Endothelial cell of umbilical vein (primary cell): ENCODE results near the gene KLK5. TPM values are rescaled to one million over a fixed set of nuclear protein-coding genes. Genes with fewer than 3 reads are reported as not detected.

Experiments used
- BruUV-seq: library from RNA; stranded (reverse); fragments of 400-500 nt; replicated peaks from 2 replicates; lab custom pipeline; 2021; lab: Mats Ljungman, UMichigan
- CTCF ChIA-PET: fragments of 300-600, 350-600 bp; sonication (Branson Sonifier 250); formaldehyde crosslinking; loops from one replicate; lab custom pipeline; 2021; ENCODE audit warnings: antibody characterized with exemption, inconsistent platforms; lab: Charles Lee
- POLR2A ChIA-PET: fragments of 300-600, 350-600 bp; sonication (Branson Sonifier 250); formaldehyde crosslinking; loops from one replicate; lab custom pipeline; 2021; ENCODE audit warnings: antibody characterized with exemption, inconsistent platforms; lab: Charles Lee
- DNase-seq: peaks from one replicate; pipeline ENCODE4 v3.0.0-alpha.2; 2011; ENCODE audit warnings: low read depth, low spot score
- FAIRE-seq: peaks from 2 replicates; lab custom pipeline; 2011; peaks lifted over from hg19 to GRCh38; lab: Jason Lieb, UNC
- H2AFZ ChIP-seq: 2 replicates; pipeline ENCODE4 v1.6.0; 2012; ENCODE audit warnings: low read depth, low read length, control low read depth, inconsistent platforms
- H3K27ac ChIP-seq: 2 replicates; pipeline ENCODE4 v1.5.1; 2011; ENCODE audit warnings: low read depth, mild to moderate bottlenecking, control low read depth, low read length, moderate library complexity; ENCODE audit not compliant: insufficient read depth
- H3K27me3 ChIP-seq, 2 experiments: 2 replicates each; pipeline versions ENCODE4 v1.6.0 to v1.6.1; 2011; ENCODE audit warnings: low read length in 2 of 2, mixed read lengths in 1 of 2; ENCODE audit not compliant: control insufficient read depth in 2 of 2, insufficient read depth in 2 of 2
- H3K36me3 ChIP-seq, 2 experiments: 2 replicates in 1 of 2; 3 replicates in 1 of 2; pipeline ENCODE4 v1.5.1; 2011; ENCODE audit warnings: low read length in 2 of 2, mild to moderate bottlenecking in 1 of 2, moderate library complexity in 1 of 2; ENCODE audit not compliant: control insufficient read depth in 2 of 2, insufficient read depth in 2 of 2; ENCODE audit errors: extremely low read depth in 1 of 2
- H3K4me1 ChIP-seq: 3 replicates; pipeline ENCODE4 v1.5.1; 2011; ENCODE audit warnings: mild to moderate bottlenecking, low read length; ENCODE audit not compliant: control insufficient read depth, insufficient read depth; ENCODE audit errors: extremely low read depth
- H3K4me2 ChIP-seq: 2 replicates; pipeline ENCODE4 v1.6.1; 2011; ENCODE audit warnings: low read length, control low read depth, mixed read lengths; ENCODE audit not compliant: insufficient read depth
- H3K4me3 ChIP-seq, 3 experiments: fragments of 200-600 bp in 1 of 3; sonication (generic), shearing (Covaris generic) in 1 of 3; replicated peaks in 1 of 3; 2 replicates each; pipeline ENCODE4 v1.5.1; 2011 to 2016; ENCODE audit warnings: control low read depth in 3 of 3, low read length in 3 of 3, mild to moderate bottlenecking in 2 of 3, inconsistent platforms in 1 of 3, low read depth in 1 of 3, moderate library complexity in 1 of 3; ENCODE audit not compliant: insufficient read depth in 1 of 3
- H3K79me2 ChIP-seq: 2 replicates; pipeline ENCODE4 v1.6.0; 2012; ENCODE audit warnings: low read length, inconsistent platforms; ENCODE audit not compliant: control insufficient read depth, insufficient read depth
- H3K9ac ChIP-seq: replicated peaks from 2 replicates; pipeline ENCODE3; 2011; ENCODE audit warnings: low read length, control low read depth; ENCODE audit not compliant: insufficient read depth; ENCODE audit errors: extremely low read depth
- H3K9me1 ChIP-seq: replicated peaks from 3 replicates; pipeline ENCODE4 v1.6.0; 2011; ENCODE audit warnings: mild to moderate bottlenecking, low read length; ENCODE audit not compliant: control insufficient read depth, insufficient read depth; ENCODE audit errors: extremely low read depth
- H3K9me3 ChIP-seq: replicated peaks from 2 replicates; pipeline ENCODE4 v1.5.1; 2012; ENCODE audit warnings: low read length, inconsistent platforms; ENCODE audit not compliant: control insufficient read depth, insufficient read depth
- H4K20me1 ChIP-seq: replicated peaks from 2 replicates; pipeline ENCODE3; 2011; ENCODE audit warnings: mild to moderate bottlenecking, low read length; ENCODE audit not compliant: control insufficient read depth, insufficient read depth; ENCODE audit errors: extremely low read depth
- CTCF ChIP-seq, 2 donors: IDR thresholded peaks; 1 replicate in 1 of 2; 2 replicates in 1 of 2; pipeline ENCODE4 v1.5.1; 2011; ENCODE audit warnings: low read length in 2 of 2, mild to moderate bottlenecking in 2 of 2, moderate library complexity in 2 of 2, control low read depth in 1 of 2, inconsistent platforms in 1 of 2, low read depth in 1 of 2; ENCODE audit not compliant: insufficient read depth in 1 of 2; ENCODE audit errors: extremely low read depth in 1 of 2
- EZH2 ChIP-seq: IDR thresholded peaks from 2 replicates; pipeline ENCODE4 v1.6.1; 2012; ENCODE audit warnings: borderline replicate concordance, low read depth, mild to moderate bottlenecking, moderate library complexity, low read length, inconsistent platforms; ENCODE audit not compliant: severe bottlenecking
- FOS ChIP-seq: IDR thresholded peaks from 2 replicates; pipeline ENCODE4 v1.6.1; 2011; ENCODE audit warnings: mild to moderate bottlenecking, low read length, moderate library complexity, borderline replicate concordance; ENCODE audit not compliant: insufficient read depth
- GATA2 ChIP-seq: IDR thresholded peaks from 2 replicates; pipeline ENCODE4 v1.7.0; 2011; ENCODE audit warnings: low read depth, mild to moderate bottlenecking, moderate library complexity, mixed read lengths, low read length; ENCODE audit not compliant: insufficient read length, insufficient read depth
- JUN ChIP-seq: IDR thresholded peaks from 2 replicates; pipeline ENCODE4 v1.6.1; 2011; ENCODE audit warnings: borderline replicate concordance, low read depth; ENCODE audit not compliant: insufficient read length, insufficient read depth
- MAX ChIP-seq: IDR thresholded peaks from 2 replicates; pipeline ENCODE4 v1.6.1; 2011; ENCODE audit not compliant: insufficient read depth, insufficient read length
- MYC ChIP-seq: IDR thresholded peaks from one replicate; pipeline ENCODE4 v1.6.1; 2011; ENCODE audit warnings: mild to moderate bottlenecking, low read depth, low read length
- POLR2A ChIP-seq: IDR thresholded peaks from 2 replicates; pipeline ENCODE4 v1.6.1; 2012; ENCODE audit warnings: low read depth, mild to moderate bottlenecking, control low read depth, low read length
- POLR2AphosphoS5 ChIP-seq: IDR thresholded peaks from 2 replicates; pipeline ENCODE4 v1.6.1; 2012; ENCODE audit warnings: low read depth, mild to moderate bottlenecking, control low read depth, low read length, moderate library complexity; ENCODE audit not compliant: insufficient read depth
- dilution Hi-C: fragments of 300-500 bp; cut with MboI; formaldehyde crosslinking; loops from one replicate; pipeline ENCODE4 v1.15.0; 2019; ENCODE audit warnings: low sequenced_read_pairs; ENCODE audit not compliant: extremely low pct_ligation_motif_present
- intact Hi-C: fragments of 100-400 bp; cut with micrococcal nuclease; formaldehyde crosslinking; loops from one replicate; pipeline ENCODE4 v1.10.0; 2022
- polyA plus RNA-seq, 4 experiments: library from polyadenylated mRNA; depleted of rRNA in 3 of 4; stranded (reverse) in 3 of 4; unstranded in 1 of 4; fragments of >200 nt; gene quantifications; 2 replicates each; pipeline versions ENCODE4 v1.2.1 to v1.2.3, GENCODE V29; 2011 to 2012; ENCODE audit warnings: missing spikeins in 1 of 4
- total RNA-seq: library from RNA; stranded (reverse); gene quantifications from 2 replicates; pipeline ENCODE4 v1.2.3, GENCODE V29; 2021

Gene KLK5
- total and polyA plus RNA-seq, 2 donors (not counting 3 experiments of a cell fraction or from before 2014, with no cell fraction given), result not detected

- BruUV-seq, result no TSS peak
- no peak overlapping the region for H3K4me3 ChIP-seq
- H3K79me2 ChIP-seq, result no peaks in the 10 kb centered on the region
- FAIRE-seq, result no peak
- no peak overlapping the region for H3K4me2 ChIP-seq
- ChIA-PET CTCF (interaction anchor here (1.1 kb wide), 1 partner anchor 36 kb away, joined by 3 read pairs; no protein-coding TSS in a partner anchor), POLR2A (no interaction called here)
- H3K9ac ChIP-seq, result no peak overlapping the region
- no peaks in the 10 kb centered on the region for H3K9me3 ChIP-seq
- H3K27ac ChIP-seq, result no peak overlapping the region
- H3K9me1 ChIP-seq, result no peaks in the 10 kb centered on the region
- DNase-seq, result no peak
- no peaks in the 10 kb centered on the region for H3K27me3 ChIP-seq
- TF ChIP-seq FOS (no peak), GATA2 (no peak), MYC (no peak), JUN (no peak), CTCF (IDR thresholded peaks at IDR 0.05; ENCODE audit: extremely low read depth in 1 of 2, insufficient read depth in 1 of 2, low read depth in 1 of 2, low read length in 2 of 2) (no peak), MAX (no peak), POLR2AphosphoS5 (no peak), POLR2A (no peak), EZH2 (no peak)
- H3K36me3 ChIP-seq, result no peaks in the 10 kb centered on the region
- no peak overlapping the region for H2AFZ ChIP-seq
- dilution Hi-C loops, result no loop called here
- no peaks in the 10 kb centered on the region for H4K20me1 ChIP-seq
- H3K4me1 ChIP-seq, result no peaks in the 10 kb centered on the region
- intact Hi-C loops, result no loop called here
Measured at GRCh38 chr19:50980208-50980607, 27.4 kb upstream of the KLK5 start.
